Renal cortex interstitium (tissue), 11 donors: ENCODE results near the gene SPRR1A. TPM values are rescaled to one million over a fixed set of nuclear protein-coding genes. Genes with fewer than 3 reads are reported as not detected.
"Not testable (repeated sequence)": the region's sequence is repeated elsewhere in the genome, so short reads cannot be mapped to it uniquely, and the experiment has no call there.

Source experiments
- DNase-seq, 11 donors: peaks; one replicate each; pipeline ENCODE4 v3.0.0-alpha.2; 2013; ENCODE audit warnings: low read depth in 9 of 11, low spot score in 4 of 11; ENCODE audit errors: extremely low read depth in 1 of 11
- polyA plus RNA-seq, 3 donors: library from polyadenylated mRNA; unstranded; fragments of 120-200 nt; gene quantifications; one replicate each; pipeline ENCODE4 v1.2.1, GENCODE V29; 2013; ENCODE audit not compliant: insufficient read length in 3 of 3

The SPRR1A gene
- polyA plus RNA-seq, 3 donors = not detected

DNA sequence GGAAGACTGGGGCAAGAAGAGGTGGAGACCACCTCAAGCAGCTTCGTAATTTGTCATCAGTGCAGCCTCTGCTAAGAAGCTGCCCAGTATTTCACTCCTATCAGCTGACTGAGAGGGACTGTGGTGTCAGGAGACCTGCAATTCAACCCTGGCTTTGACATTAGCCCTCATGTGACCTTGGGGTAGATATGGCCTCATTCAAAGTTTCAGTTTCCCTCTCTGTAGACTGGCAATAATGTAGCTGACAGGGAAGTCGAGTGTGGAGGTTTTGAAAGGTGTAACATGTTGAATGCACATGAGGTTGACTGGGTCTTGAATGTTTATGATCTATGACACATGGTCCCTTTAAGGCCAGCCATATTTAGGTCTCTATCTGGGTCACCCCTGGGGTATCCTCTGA is 15.6 kb upstream of the SPRR1A start:
- no peak for DNase-seq

GRCh38 chr1:152969036-152969435 is 14.8 kb upstream of the SPRR1A start:
- no peak for DNase-seq

- no peak for DNase-seq
These were observed 13.4 kb upstream of the SPRR1A start, which contains the start of gene SPRR4 for GRCh38 chr1:152970495-152970894. TSS of gene SPRR4 (plus strand) at chr1:152970648. CDS start at chr1:152971891, 1,243 bp downstream.

- DNase-seq = no peak
These were observed 11.5 kb upstream of the SPRR1A start for GRCh38 chr1:152972196-152972886.

GRCh38 chr1:152976688-152977087 is 7.2 kb upstream of the SPRR1A start:
- no peak for DNase-seq

DNA sequence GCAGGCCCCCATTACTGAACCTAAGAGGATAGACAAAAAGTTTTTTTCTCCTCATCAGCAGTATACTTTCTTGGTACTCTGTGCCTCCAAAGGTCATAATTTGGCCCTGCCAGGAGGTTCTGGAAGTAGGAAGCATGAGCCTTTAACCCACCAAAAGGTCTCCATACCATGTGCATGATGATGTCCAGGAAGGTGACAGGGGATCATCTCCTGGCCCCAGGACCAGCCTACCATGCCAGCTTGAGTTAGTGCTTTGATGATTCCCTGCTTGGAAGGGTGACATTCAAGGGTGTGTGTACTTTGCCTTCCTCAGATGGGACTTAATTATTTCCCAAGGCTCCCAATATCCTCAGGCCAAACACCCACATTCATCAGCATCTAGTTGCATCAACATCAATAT is 6.3 kb upstream of the SPRR1A start:
- DNase-seq = no peak

DNA sequence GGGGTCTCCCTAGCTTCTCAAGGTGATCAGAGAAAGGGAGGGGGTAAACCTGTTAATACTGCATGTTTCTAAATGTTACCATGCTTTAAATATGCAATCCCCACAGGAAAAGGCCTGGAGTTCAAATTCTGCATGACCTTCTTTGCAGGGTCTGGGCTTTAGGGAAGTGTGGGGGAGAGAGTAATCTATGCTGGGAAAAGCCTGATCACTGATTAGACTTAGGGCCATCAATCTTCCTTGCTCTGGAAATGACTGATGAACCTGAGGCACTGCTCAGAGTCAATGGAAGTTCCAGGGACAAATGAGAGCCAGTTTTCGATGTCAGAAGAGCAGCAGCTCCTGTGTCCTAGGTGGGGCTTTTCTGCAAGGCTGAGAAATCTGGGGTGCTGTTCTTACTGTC is 3.2 kb upstream of the SPRR1A start:
- no peak for DNase-seq

DNA sequence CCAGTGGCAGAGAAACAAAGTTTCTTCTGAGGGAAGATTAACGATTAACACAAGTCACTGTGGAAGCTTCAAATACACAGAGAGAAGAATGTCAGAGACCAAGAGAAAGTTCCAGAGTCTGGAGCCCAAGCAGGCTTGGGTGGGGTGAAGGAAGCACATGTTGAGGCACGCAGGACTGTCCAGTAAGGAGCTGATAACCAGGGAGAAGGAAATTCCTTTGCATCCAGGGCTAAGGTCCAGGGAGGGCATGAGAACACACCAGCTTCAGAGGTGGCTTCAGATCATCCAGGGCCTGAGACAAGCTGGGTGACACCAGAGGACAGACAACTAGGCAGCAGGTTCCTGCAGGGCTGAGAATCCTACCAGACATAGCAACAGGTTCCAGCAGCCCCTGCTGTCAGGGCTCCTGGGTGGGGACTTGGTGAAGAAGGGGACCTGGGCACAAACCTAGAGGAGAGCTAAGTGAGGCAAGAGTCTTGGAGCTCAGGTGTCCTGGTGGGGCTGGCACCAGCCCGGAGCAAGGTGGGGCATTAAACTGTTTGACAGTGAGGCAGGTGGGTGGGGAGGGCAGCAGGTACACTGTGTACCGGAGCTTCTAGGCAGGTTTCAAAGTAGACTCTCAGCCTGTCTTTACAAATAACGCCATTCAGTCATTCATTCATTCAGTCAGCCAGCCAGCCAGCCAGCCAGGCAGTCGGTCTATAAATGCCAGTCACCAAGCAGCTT is 2.6 kb upstream of the SPRR1A start:
- DNase-seq = peak in 1 of 11 donors; percentile 3

DNA sequence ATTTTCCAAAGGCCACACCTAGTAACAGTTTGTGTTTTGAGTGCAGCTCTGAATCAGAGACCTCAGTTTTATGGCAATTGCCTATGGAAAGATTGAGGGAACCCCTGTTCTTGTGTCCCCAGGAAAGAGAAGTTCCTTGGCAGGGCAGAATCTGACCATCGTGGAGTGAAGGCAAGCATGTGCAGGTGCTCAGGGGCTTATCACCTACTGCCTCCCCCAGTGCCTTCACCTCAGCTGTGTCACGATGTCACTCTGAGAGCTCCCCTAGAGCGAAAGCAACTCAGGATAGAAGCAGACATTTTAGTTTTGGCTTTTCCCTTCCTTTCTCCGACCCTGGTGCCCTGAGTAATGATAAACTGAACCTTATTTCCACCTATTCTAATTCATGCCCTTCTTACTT is 1.8 kb upstream of the SPRR1A start:
- DNase-seq = no peak

- DNase-seq = no peak
These were observed 647 bp upstream of the SPRR1A start for GRCh38 chr1:152983234-152983633.

DNA sequence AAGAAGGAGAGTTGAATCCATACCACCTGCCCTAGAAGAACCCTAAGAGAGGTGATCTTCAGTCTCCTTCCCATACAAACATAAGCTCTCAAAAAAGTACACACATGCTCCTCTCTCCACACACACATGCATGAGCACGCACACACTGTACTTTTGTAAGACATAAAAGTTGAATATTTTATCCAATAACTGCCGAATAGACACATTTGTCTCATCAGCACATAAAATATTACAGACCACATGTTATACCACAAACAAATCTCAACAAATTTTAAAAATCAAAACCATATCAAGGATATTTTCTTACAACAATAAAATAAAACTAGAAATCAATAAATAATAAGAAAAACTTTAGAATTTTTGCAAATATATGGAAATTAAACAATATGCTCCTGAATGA is 2.7 kb downstream of the SPRR1A start:
- DNase-seq = no peak

DNA sequence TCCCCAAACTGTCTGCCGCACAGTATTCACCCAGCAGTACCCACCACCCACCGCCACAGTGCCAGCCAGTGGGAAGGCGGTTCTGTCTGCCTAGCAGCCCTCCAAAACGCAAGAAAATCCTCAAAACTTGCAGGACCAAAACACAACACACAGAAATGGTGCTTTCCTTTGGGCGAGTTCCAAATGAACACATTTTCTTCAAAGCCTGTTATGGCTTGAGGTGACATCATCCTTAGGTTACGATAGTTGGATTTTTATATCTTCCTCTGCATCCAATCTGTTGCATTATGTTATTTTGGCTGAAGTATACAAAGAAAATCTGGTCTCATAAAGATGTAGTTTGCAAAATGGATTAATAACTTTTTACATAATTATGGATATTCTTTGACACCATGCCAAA is 9.3 kb downstream of the SPRR1A start:
- DNase-seq = no peak

GRCh38 chr1:152995842-152996241 is 12.0 kb downstream of the SPRR1A start:
- DNase-seq = no peak

GRCh38 chr1:152996633-152997400 is 12.9 kb downstream of the SPRR1A start:
- DNase-seq = no peak

DNA sequence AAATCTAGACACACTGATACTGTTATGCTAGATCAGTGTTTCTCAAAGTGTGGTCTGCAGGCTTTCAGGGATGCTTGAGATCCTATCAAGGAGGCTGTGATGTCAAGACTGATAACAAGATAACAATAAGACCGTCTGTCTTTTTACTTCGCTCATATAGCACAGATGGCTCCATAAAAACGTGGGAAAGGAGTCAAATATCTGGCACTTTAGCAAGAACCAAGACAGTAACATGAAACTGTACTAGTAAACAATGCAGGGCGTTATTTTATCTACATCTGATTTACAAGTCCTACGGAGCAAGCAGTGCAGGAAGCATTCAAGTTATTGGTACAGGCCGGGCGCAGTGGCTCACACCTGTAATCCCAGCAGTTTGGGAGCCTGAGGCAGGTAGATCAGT is 14.0 kb downstream of the SPRR1A start:
- no peak for DNase-seq

- no peak for DNase-seq
These were observed 14.6 kb downstream of the SPRR1A start for GRCh38 chr1:152998476-152998875.

DNA sequence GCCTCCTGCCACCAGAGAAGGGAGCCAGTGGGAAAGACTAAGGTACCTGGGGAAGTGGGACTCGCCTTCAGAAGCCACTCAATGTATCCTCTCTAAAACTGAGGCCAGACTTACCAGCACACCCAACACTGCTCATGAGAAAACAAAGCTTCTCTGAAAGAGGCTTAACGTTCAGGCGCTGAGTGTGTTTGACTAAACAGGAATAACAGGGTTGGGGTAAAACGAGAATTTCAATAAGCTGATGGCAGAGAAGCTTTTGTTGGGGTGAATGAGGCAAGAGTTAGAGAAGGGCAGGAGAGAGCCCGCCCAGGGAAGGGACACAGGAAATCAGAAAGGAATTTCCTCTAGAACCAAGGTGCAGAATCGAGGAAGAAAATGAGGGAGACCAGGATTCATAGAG is 15.9 kb downstream of the SPRR1A start:
- DNase-seq = no peak

DNA sequence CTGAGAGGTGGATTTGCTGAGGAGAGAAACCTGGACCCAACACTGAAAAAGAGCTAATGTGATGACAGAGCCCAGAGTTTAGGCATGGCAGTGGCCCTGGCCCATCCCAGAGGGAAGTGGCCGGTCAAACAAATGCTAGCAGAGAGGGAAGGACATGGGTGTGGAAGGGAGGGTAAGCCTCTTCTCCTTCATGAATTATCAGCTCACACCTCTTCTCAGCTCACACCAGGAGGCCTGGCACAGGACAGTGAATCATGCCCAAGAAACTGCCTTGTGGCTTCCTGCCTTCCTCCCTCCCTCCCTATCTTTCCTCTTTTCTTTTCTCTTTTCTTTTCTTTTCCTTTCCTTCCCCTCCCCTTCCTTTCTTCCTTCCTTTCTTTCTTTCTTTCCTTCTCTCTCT is 16.4 kb downstream of the SPRR1A start:
- DNase-seq = no peak

DNA sequence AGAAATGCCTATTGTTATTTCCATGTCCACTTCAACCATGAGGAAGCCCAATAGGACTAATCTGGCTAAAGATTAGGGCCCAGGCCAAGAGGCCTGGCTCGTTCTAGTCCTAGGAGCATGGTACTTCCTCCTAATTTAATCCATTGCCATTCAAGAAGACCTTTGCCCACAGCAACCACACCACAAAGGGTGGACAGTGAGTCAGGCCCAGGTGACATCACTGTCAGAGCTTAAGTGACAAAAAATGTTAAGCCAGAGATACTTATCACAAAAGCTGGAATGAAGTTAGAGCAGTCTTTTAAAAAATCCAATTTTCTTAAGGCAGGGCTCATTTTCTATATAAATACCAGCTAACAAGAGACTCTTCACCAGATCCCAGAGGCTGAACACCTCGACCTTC is 17.5 kb downstream of the SPRR1A start, which contains the start of gene SPRR3:
Gene SPRR3, plus strand, starts transcription at position 368 of the 400 bp plus-strand sequence. CDS start 1,272 bp downstream, outside the sequence.
- no peak for DNase-seq

DNA sequence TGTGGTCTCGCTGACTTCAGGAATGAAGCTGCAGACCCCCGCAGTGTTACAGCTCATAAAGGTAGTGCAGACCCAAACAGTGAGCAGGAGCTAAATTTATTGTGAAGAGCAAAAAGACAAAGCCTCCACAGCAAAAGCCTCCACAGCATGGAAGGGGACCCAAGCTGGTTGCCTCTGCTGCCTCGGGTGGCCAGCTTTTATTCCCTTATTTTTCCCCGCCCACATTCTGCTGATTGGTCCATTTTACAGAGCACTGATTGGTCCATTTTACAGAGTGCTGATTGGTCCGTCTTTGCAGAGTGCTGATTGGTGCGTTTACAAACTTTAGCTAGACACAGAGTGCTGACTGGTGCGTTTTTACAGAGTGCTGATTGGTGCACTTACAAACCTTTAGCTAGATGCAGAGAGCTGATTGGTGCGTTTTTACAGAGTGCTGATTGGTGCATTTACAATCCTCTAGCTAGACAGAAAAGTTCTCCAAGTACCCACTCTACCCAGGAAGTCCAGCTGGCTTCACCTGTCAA is 27.4 kb downstream of the SPRR1A start:
- DNase-seq = not testable (repeated sequence)
